ENCODE data around the gene POM121.
"Not testable (repeated sequence)": the region's sequence is repeated elsewhere in the genome, so short reads cannot be mapped to it uniquely, and the experiment has no call there.

Gene POM121

GRCh38 chr7:72997887-72998468, 73.1 kb downstream of the POM121 start:
- not testable (repeated sequence) for DNase-seq
